SK-N-SH (cell line): ENCODE results near the gene YEATS4. TPM values are rescaled to one million over a fixed set of nuclear protein-coding genes. Genes with fewer than 3 reads are reported as not detected.

Experiments
- CTCF ChIA-PET: fragments of 300-600, 350-600 bp; formaldehyde crosslinking; extraction: SDS; loops from one replicate; lab custom pipeline; 2021; lab: Yijun Ruan, JAX
- POLR2A ChIA-PET: fragments of 350-600 bp; sonication (Branson Sonifier 250); formaldehyde crosslinking; extraction: SDS; loops from one replicate; lab custom pipeline; 2020; ENCODE audit warnings: antibody characterized with exemption, inconsistent platforms; lab: Yijun Ruan, JAX
- DNase-seq: peaks from one replicate; pipeline ENCODE4 v3.0.0; 2012
- H2AFZ ChIP-seq: fragments of 200-600 bp; sonication (generic); 2 replicates; pipeline ENCODE4 v1.8.1; 2016; ENCODE audit warnings: antibody characterized with exemption, mild to moderate bottlenecking, low read depth
- H3F3A ChIP-seq: fragments of 200-600 bp; sonication (generic); replicated peaks from 2 replicates; pipeline ENCODE3; 2016; ENCODE audit warnings: antibody characterized with exemption, mild to moderate bottlenecking; ENCODE audit not compliant: insufficient read depth
- H3K27ac ChIP-seq, 2 experiments: fragments of 200-500 bp in 1 of 2; fragments of 200-600 bp in 1 of 2; sonication (Bioruptor generic) in 1 of 2; sonication (generic), shearing (Covaris generic) in 1 of 2; 2 replicates each; pipeline versions ENCODE4 v1.5.1 to v1.6.1; 2014 to 2016; ENCODE audit warnings: low read depth in 2 of 2, inconsistent platforms in 1 of 2, low read length in 1 of 2, mild to moderate bottlenecking in 1 of 2, mixed read lengths in 1 of 2
- H3K27me3 ChIP-seq: fragments of 200-600 bp; sonication (generic), shearing (Covaris generic); 2 replicates; pipeline ENCODE4 v1.6.1; 2016; ENCODE audit warnings: mixed run types; ENCODE audit not compliant: insufficient read depth
- H3K36me3 ChIP-seq, 2 experiments: fragments of 200-500 bp in 1 of 2; fragments of 200-600 bp in 1 of 2; sonication (Bioruptor generic) in 1 of 2; sonication (generic) in 1 of 2; replicated peaks in 1 of 2; 2 replicates each; pipeline versions ENCODE3 to v1.5.1; 2014 to 2016; ENCODE audit warnings: low read length in 1 of 2, mild to moderate bottlenecking in 1 of 2; ENCODE audit not compliant: insufficient read depth in 2 of 2, control insufficient read depth in 1 of 2
- H3K4me1 ChIP-seq, 2 experiments: fragments of 200-500 bp in 1 of 2; fragments of 200-600 bp in 1 of 2; sonication (Bioruptor generic) in 1 of 2; sonication (generic), shearing (Covaris generic) in 1 of 2; 2 replicates each; pipeline versions ENCODE4 v1.5.1 to v1.6.1; 2014 to 2016; ENCODE audit warnings: low read depth in 1 of 2, low read length in 1 of 2, mixed run types in 1 of 2; ENCODE audit not compliant: insufficient read depth in 2 of 2, control insufficient read depth in 1 of 2
- H3K4me2 ChIP-seq: fragments of 200-600 bp; sonication (generic), shearing (Covaris generic); 2 replicates; pipeline ENCODE4 v1.6.1; 2017; ENCODE audit warnings: mixed run types
- H3K4me3 ChIP-seq, 2 experiments: fragments of 200-500 bp in 1 of 2; fragments of 200-600 bp in 1 of 2; sonication (Bioruptor generic) in 1 of 2; sonication (generic), shearing (Covaris generic) in 1 of 2; 2 replicates each; pipeline versions ENCODE4 v1.5.1 to v1.8.1; 2014 to 2016; ENCODE audit warnings: low read depth in 2 of 2, inconsistent platforms in 1 of 2, low read length in 1 of 2, mild to moderate bottlenecking in 1 of 2, mixed read lengths in 1 of 2, moderate library complexity in 1 of 2
- H3K79me2 ChIP-seq: fragments of 200-600 bp; sonication (generic); 2 replicates; pipeline ENCODE4 v1.8.1; 2017; ENCODE audit warnings: mild to moderate bottlenecking; ENCODE audit not compliant: insufficient read depth
- H3K9ac ChIP-seq: fragments of 200-600 bp; sonication (generic); 2 replicates; pipeline ENCODE4 v1.6.1; 2017; ENCODE audit warnings: mixed run types
- H3K9me2 ChIP-seq: fragments of 200-600 bp; sonication (generic); 2 replicates; pipeline ENCODE4 v1.6.1; 2017; ENCODE audit warnings: mixed run types
- H3K9me3 ChIP-seq: fragments of 200-600 bp; sonication (generic); 2 replicates; pipeline ENCODE4 v1.6.1; 2017; ENCODE audit warnings: mixed run types, mild to moderate bottlenecking, moderate library complexity
- H4K20me1 ChIP-seq: fragments of 200-600 bp; sonication (generic); 2 replicates; pipeline ENCODE4 v1.6.1; 2017; ENCODE audit warnings: mild to moderate bottlenecking, mixed run types; ENCODE audit not compliant: insufficient read depth
- CHD2 ChIP-seq: fragments of 150-350 bp; IDR thresholded peaks from 2 replicates; pipeline ENCODE4 v1.6.1; 2018; ENCODE audit warnings: low read length; ENCODE audit not compliant: partially characterized antibody
- EP300 ChIP-seq, 2 experiments: IDR thresholded peaks; 2 replicates each; pipeline versions ENCODE4 v1.4.0 to v1.6.1; 2012; ENCODE audit warnings: borderline replicate concordance in 1 of 2, low read depth in 1 of 2, low read length in 1 of 2
- FOSL2 ChIP-seq: IDR thresholded peaks from 2 replicates; pipeline ENCODE4 v1.4.0; 2012; ENCODE audit warnings: low read depth, mild to moderate bottlenecking, moderate library complexity, borderline replicate concordance
- FOXJ3 ChIP-seq: sonication (generic); formaldehyde crosslinking; IDR thresholded peaks from 2 replicates; pipeline ENCODE4 v1.5.1; 2020; ENCODE audit warnings: mild to moderate bottlenecking, missing genetic modification reagents
- FOXM1 ChIP-seq: IDR thresholded peaks from 2 replicates; pipeline ENCODE4 v1.4.0; 2012; ENCODE audit warnings: low read depth, mild to moderate bottlenecking
- GATA2 ChIP-seq: sonication (generic); formaldehyde crosslinking; IDR thresholded peaks from 2 replicates; pipeline ENCODE4 v1.5.0; 2020; ENCODE audit warnings: mild to moderate bottlenecking, missing genetic modification reagents
- NFIC ChIP-seq: IDR thresholded peaks from 2 replicates; pipeline ENCODE4 v1.4.0; 2012; ENCODE audit warnings: borderline replicate concordance
- NRF1 ChIP-seq: IDR thresholded peaks from 2 replicates; pipeline ENCODE4 v1.6.1; 2012; ENCODE audit warnings: low read depth, mild to moderate bottlenecking, low read length
- POLR2AphosphoS5 ChIP-seq: IDR thresholded peaks from 2 replicates; pipeline ENCODE4 v1.6.1; 2012; ENCODE audit warnings: low read depth, low read length
- RAD21 ChIP-seq: IDR thresholded peaks from 2 replicates; pipeline ENCODE4 v1.6.1; 2012; ENCODE audit warnings: mild to moderate bottlenecking, low read length
- TAF1 ChIP-seq: IDR thresholded peaks from 2 replicates; pipeline ENCODE4 v1.6.1; 2012; ENCODE audit warnings: low read depth, mild to moderate bottlenecking, low read length, moderate library complexity, borderline replicate concordance
- TCF12 ChIP-seq: IDR thresholded peaks from 2 replicates; pipeline ENCODE4 v1.4.0; 2012
- TEAD4 ChIP-seq: IDR thresholded peaks from 2 replicates; pipeline ENCODE4 v1.4.0; 2012; ENCODE audit warnings: mild to moderate bottlenecking, borderline replicate concordance; ENCODE audit not compliant: insufficient read depth
- WGBS: methylation state at CpG from one replicate; pipeline ENCODE4 v1.1.6; 2017; ENCODE audit warnings: low lambda C conversion rate; 5-methylcytosine and 5-hydroxymethylcytosine counted together
- polyA plus RNA-seq, 3 experiments: library from polyadenylated mRNA; depleted of rRNA; stranded (reverse); fragments of >200 nt; gene quantifications; 2 replicates each; pipeline ENCODE4 v1.2.3, GENCODE V29; 2012
- TF ChIP-seq, protein P1 (sequence below): fragments of 150-350 bp; IDR thresholded peaks from 2 replicates; pipeline ENCODE4 v1.6.1; 2017; ENCODE audit warnings: antibody characterized with exemption, low read length, low read depth, borderline replicate concordance
- TF ChIP-seq, protein P2 (sequence below): IDR thresholded peaks from 2 replicates; pipeline ENCODE4 v1.4.0; 2012; ENCODE audit warnings: low read depth
- TF ChIP-seq, protein P3 (sequence below): fragments of 150-350 bp; IDR thresholded peaks from 2 replicates; pipeline ENCODE4 v1.6.1; 2016; ENCODE audit warnings: mild to moderate bottlenecking, low read depth, low read length

YEATS4 gene
- polyA plus RNA-seq, 1 of the 3 experiments (the other 2 are of a cell fraction), result 11.4 TPM

- H3K9ac ChIP-seq, result no peak overlapping the region
- CTCF ChIA-PET, result interaction anchor here (1.3 kb wide), 1 partner anchor 160 kb away, joined by 4 read pairs; no protein-coding TSS in a partner anchor
- TF ChIP-seq TAF1, result no peak
- no peak for TF ChIP-seq FOXJ3
- no peak for TF ChIP-seq CHD2
- TF ChIP-seq, protein P1, sequence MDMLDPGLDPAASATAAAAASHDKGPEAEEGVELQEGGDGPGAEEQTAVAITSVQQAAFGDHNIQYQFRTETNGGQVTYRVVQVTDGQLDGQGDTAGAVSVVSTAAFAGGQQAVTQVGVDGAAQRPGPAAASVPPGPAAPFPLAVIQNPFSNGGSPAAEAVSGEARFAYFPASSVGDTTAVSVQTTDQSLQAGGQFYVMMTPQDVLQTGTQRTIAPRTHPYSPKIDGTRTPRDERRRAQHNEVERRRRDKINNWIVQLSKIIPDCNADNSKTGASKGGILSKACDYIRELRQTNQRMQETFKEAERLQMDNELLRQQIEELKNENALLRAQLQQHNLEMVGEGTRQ, result no peak
- no peak for TF ChIP-seq POLR2AphosphoS5
- TF ChIP-seq, protein P2, sequence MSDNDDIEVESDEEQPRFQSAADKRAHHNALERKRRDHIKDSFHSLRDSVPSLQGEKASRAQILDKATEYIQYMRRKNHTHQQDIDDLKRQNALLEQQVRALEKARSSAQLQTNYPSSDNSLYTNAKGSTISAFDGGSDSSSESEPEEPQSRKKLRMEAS, result no peak
- POLR2A ChIA-PET, result no interaction called here
- H3K79me2 ChIP-seq, result no peaks in the 10 kb centered on the region
- no peak overlapping the region for H3K27ac ChIP-seq
- no peak for DNase-seq
- 86% methylated on average over 9 of the region's 9 CpGs for WGBS
- H3K4me1 ChIP-seq, result peaks cover 0 to 7% of the 10 kb centered on the region in 2 experiments; a peak in 1 of 4 replicates
- no peak overlapping the region for H3K4me3 ChIP-seq
- H4K20me1 ChIP-seq, result no peaks in the 10 kb centered on the region
- no peaks in the 10 kb centered on the region for H3K9me2 ChIP-seq
- H3K4me2 ChIP-seq, result no peak overlapping the region
- H3K27me3 ChIP-seq, result no peaks in the 10 kb centered on the region
- no peaks in the 10 kb centered on the region for H3K9me3 ChIP-seq
- no peak overlapping the region for H2AFZ ChIP-seq
- peaks cover 10% of the 10 kb centered on the region for H3F3A ChIP-seq
- H3K36me3 ChIP-seq, result no peaks in the 10 kb centered on the region
Observed at GRCh38 chr12:69410571-69410970, 51.0 kb downstream of the YEATS4 start.

- ChIA-PET POLR2A (no interaction called here), CTCF (no interaction called here)
- Histone ChIP-seq H3K9ac (no peak overlapping the region), H3K4me1 (peaks cover 5 to 8% of the 10 kb centered on the region in 2 experiments; a peak in 3 of 4 replicates), H3K27me3 (no peaks in the 10 kb centered on the region), H3K27ac (no peak overlapping the region), H3K36me3 (no peaks in the 10 kb centered on the region), H4K20me1 (no peaks in the 10 kb centered on the region), H3K79me2 (no peaks in the 10 kb centered on the region), H3K9me2 (no peaks in the 10 kb centered on the region), H3F3A (peaks cover 6% of the 10 kb centered on the region), H3K9me3 (no peaks in the 10 kb centered on the region), H3K4me3 (no peak overlapping the region), H3K4me2 (no peak overlapping the region), H2AFZ (no peak overlapping the region)
- DNase-seq, result no peak
- WGBS, result 88% methylated on average over 3 of the region's 3 CpGs
- TF ChIP-seq POLR2AphosphoS5 (no peak), RAD21 (no peak)
Observed at GRCh38 chr12:69412655-69413054, 53.1 kb downstream of the YEATS4 start.

DNA sequence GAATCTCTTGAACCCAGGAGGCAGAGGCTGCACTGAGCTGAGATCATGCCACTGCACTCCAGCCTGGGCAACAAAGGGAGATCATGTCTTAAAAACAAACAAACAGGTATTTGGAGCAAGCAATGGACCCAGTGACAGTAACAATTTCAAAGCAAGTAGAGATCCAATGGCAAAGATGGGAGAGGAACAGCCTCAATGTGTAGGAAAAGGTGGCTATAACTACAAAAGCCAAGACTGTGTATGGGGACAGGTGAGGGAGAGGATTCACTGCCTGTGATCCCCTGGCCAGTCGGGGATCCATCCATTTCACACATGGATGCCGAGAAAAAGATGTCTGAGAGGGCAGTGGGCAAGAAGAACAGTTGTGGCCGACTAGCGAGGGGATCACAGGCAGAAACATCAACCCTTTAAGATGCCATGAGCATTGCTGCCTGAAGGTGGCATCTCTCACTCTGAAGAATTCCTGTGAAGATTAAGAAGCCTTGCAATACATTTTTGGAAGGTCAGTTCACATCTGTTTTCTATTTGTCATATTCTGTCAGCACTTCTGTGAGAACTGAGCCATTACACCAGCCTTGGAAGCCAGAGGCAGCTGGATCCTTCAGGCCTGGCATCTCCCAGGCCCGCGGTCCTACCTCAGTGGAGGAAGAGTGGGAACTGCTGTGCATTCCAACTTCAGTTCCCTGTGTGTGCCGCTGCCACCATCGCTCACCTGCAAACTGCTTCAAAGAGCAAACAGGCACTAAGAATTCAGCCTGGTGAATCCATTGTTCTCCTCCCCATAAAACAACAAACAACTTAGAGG, 56.1 kb downstream of the YEATS4 start:
- Histone ChIP-seq H3K9me2 (no peaks in the 10 kb centered on the region), H3F3A (peaks cover 6% of the 10 kb centered on the region), H3K9me3 (no peaks in the 10 kb centered on the region), H3K4me1 (peaks cover 5 to 8% of the 10 kb centered on the region in 2 experiments; a peak in 3 of 4 replicates), H3K4me3 (no peak overlapping the region), H3K27me3 (no peaks in the 10 kb centered on the region), H3K79me2 (no peaks in the 10 kb centered on the region), H3K27ac (peak overlapping the region; percentile 64 to 68), H4K20me1 (no peaks in the 10 kb centered on the region), H3K4me2 (peak overlapping the region; percentile 49; the same call in 1 of the 2 replicates), H3K9ac (no peak overlapping the region; the same call in 1 of the 2 replicates), H2AFZ (peak overlapping the region; percentile 20), H3K36me3 (no peaks in the 10 kb centered on the region)
- POLR2A ChIA-PET, result no interaction called here
- CTCF ChIA-PET, result interaction anchor here (0.6 to 1.2 kb wide), 4 partner anchors 99 to 170 kb away, joined by 3 read pairs; no protein-coding TSS in a partner anchor
- peak; percentile 55 for DNase-seq
- 40% methylated on average over 8 of the region's 8 CpGs for WGBS
- TF ChIP-seq, protein P1, result no peak
- TF ChIP-seq GATA2 (CRISPR knock-in tag) (no peak), NFIC (0 out of 2 replicates have a peak, but pooled peaks have one; percentile 25), TEAD4 (peak; percentile 83), TCF12 (peak; percentile 99), NRF1 (no peak), FOSL2 (peak; percentile 22; the same call in 1 of the 2 replicates), TAF1 (peak; percentile 41; the same call in 1 of the 2 replicates), FOXM1 (no peak), EP300 (IDR thresholded peaks at IDR 0.05; ENCODE audit: borderline replicate concordance in 1 of 2, low read depth in 1 of 2, low read length in 1 of 2) (peak; percentile 40 to 79; a peak in 2 of 4 replicates)
- TF ChIP-seq, protein P3, sequence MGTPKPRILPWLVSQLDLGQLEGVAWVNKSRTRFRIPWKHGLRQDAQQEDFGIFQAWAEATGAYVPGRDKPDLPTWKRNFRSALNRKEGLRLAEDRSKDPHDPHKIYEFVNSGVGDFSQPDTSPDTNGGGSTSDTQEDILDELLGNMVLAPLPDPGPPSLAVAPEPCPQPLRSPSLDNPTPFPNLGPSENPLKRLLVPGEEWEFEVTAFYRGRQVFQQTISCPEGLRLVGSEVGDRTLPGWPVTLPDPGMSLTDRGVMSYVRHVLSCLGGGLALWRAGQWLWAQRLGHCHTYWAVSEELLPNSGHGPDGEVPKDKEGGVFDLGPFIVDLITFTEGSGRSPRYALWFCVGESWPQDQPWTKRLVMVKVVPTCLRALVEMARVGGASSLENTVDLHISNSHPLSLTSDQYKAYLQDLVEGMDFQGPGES, result no peak
